Activated T-cell treated with anti-CD3 and anti-CD28 coated beads, Interleukin-2, amount 50 U/mL, for 24 hours (primary cell): ENCODE data around the gene KIF26B.

Source experiments
- DNase-seq: peaks from one replicate; pipeline ENCODE4 v3.0.0-alpha.2; 2020
- H3K27ac Mint-ChIP-seq: 2 replicates; pipeline ENCODE4 v1.8.0; 2020; ENCODE audit warnings: mild to moderate bottlenecking, mixed read lengths
- H3K27me3 Mint-ChIP-seq: 2 replicates; pipeline ENCODE4 v1.8.0; 2020; ENCODE audit warnings: mixed read lengths
- H3K36me3 Mint-ChIP-seq: 2 replicates; pipeline ENCODE4 v1.8.0; 2020; ENCODE audit warnings: low read depth, mixed read lengths
- H3K4me1 Mint-ChIP-seq: 2 replicates; pipeline ENCODE4 v1.8.0; 2020; ENCODE audit warnings: low read depth, mixed read lengths
- H3K4me3 Mint-ChIP-seq: 2 replicates; pipeline ENCODE4 v1.8.0; 2020; ENCODE audit warnings: mild to moderate bottlenecking, moderate library complexity, mixed read lengths
- H3K9me3 Mint-ChIP-seq: 2 replicates; pipeline ENCODE4 v1.8.0; 2020; ENCODE audit warnings: mixed read lengths

Gene KIF26B

DNA sequence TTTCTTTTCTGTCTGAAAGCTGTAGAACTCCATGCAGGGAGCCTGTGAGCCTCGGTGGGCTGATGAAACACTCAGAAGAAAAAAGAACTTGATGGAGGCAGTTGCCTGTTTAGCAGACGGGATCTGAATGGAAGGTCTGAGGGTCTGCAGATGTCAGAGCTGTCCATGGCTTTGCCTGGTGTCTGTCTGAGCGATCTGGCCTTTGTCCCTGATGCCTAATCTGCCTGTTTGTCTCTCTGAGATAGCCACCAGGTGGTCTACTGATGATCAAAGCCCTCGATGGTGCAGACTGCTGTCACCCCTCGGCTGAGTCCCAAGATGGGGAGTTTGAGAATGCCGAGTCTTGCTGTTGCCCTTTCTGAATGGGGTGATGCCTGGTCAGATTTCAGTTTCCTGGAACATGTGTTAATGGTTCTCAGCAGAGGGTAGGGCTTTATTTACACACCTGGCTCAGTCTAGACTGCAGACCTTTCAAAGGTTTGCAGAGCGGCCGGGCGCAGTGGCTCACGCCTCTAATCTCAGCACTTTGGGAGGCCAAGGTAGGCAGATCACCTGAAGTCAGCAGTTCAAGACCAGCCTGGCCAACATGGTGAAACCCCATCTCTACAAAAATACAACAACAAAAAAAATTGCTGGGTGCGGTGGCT is 90.4 kb downstream of the KIF26B start:
- Mint-ChIP-seq H3K9me3 (no peaks in the 10 kb centered on the region), H3K4me1 (no peaks in the 10 kb centered on the region), H3K36me3 (no peaks in the 10 kb centered on the region), H3K27ac (no peak overlapping the region), H3K4me3 (no peak overlapping the region), H3K27me3 (peaks cover 4% of the 10 kb centered on the region)
- DNase-seq: no peak

DNA sequence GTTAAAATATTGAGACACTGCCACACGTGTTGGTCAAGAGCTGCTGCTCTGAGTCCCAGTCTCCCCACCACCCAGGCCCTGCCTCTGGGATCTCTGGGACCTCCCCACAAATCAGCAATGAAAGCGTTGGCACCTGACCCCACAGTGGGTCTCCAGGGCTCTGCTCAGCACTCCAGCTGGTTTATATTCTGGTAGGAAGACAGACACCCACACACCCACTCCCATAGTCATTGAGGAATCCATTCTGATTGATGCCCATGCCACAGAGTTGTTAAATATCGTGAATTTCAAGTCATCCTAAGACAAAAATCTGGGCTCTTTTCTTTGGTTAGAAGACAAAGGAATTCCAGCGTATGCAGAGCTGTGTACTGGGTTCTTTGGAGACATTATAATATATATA is 91.6 kb downstream of the KIF26B start:
- no peaks in the 10 kb centered on the region for H3K4me1 Mint-ChIP-seq
- no peak overlapping the region for H3K27ac Mint-ChIP-seq
- H3K27me3 Mint-ChIP-seq: no peaks in the 10 kb centered on the region
- no peaks in the 10 kb centered on the region for H3K36me3 Mint-ChIP-seq
- no peak overlapping the region for H3K4me3 Mint-ChIP-seq
- DNase-seq: no peak
- no peaks in the 10 kb centered on the region for H3K9me3 Mint-ChIP-seq

DNA sequence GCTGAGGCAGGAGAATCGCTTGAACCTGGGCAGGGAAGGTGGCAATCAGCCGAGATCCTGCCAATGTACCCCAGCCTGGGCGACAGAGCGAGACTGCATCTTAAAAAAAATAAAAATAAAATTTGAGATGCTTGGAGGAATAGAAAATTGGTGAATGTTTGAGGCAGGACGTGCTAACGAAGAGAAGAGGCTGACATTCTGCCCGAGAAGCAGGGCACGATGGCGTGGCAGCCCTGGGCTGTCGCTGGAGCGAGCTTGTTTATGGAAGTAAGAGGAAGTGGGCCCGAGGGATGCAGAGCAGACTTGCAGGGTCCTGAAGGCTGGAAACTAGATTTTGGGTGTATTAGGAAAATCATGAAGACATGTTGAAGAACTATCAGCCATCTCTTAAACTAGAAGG is 92.6 kb downstream of the KIF26B start:
- H3K9me3 Mint-ChIP-seq: peaks cover 2% of the 10 kb centered on the region
- no peaks in the 10 kb centered on the region for H3K27me3 Mint-ChIP-seq
- H3K27ac Mint-ChIP-seq: no peak overlapping the region
- H3K4me3 Mint-ChIP-seq: no peak overlapping the region
- H3K36me3 Mint-ChIP-seq: no peaks in the 10 kb centered on the region
- DNase-seq: no peak
- no peaks in the 10 kb centered on the region for H3K4me1 Mint-ChIP-seq

DNA sequence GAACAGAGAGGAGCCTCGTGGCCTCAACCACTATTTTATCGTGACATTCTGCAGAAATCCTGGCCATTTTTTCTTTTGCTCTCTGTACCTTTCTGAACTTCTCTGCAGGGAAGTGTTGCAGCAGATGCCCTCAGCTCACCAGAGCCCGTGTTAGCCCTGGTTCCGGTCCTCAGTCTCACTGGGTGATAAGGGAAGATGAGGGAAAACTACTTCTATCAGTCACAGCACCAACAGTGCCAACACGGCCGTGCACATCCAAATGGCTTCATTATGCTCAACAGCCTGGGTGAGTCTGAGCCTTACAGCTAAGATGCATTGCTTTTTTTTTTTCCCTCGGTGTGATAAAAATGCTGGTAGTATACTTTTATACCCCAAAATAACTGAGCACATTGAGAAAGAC is 93.0 kb downstream of the KIF26B start:
- Mint-ChIP-seq H3K4me3 (no peak overlapping the region), H3K36me3 (no peaks in the 10 kb centered on the region), H3K4me1 (no peaks in the 10 kb centered on the region), H3K27ac (no peak overlapping the region), H3K9me3 (peaks cover 5% of the 10 kb centered on the region), H3K27me3 (no peaks in the 10 kb centered on the region)
- no peak for DNase-seq

DNA sequence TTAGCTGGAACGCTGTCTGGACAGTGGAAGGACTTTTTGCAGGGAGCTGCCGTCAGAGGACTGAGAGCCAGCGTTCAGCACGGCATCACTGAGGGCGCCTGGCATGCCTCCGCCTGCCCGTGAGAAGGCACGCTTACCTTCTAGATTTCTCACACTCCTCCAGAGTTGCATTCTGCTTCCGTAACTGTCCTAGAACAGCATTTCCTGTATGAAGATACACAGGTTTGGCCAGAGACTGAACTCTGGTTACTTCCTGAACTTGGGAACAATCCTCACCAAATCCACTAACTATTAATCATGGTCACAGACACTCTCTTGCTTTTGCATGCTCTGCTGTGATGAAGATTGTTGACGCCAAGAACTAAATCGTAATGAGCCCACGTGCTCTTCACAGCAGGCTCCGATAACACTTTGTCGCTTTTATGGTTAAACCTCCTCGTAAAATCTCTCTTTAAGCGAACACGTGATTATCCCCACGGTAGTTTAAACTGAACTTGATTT is 93.5 kb downstream of the KIF26B start:
- no peak for DNase-seq
- H3K36me3 Mint-ChIP-seq: no peaks in the 10 kb centered on the region
- no peak overlapping the region for H3K27ac Mint-ChIP-seq
- H3K27me3 Mint-ChIP-seq: no peaks in the 10 kb centered on the region
- H3K9me3 Mint-ChIP-seq: peaks cover 6% of the 10 kb centered on the region
- H3K4me1 Mint-ChIP-seq: no peaks in the 10 kb centered on the region
- no peak overlapping the region for H3K4me3 Mint-ChIP-seq

DNA sequence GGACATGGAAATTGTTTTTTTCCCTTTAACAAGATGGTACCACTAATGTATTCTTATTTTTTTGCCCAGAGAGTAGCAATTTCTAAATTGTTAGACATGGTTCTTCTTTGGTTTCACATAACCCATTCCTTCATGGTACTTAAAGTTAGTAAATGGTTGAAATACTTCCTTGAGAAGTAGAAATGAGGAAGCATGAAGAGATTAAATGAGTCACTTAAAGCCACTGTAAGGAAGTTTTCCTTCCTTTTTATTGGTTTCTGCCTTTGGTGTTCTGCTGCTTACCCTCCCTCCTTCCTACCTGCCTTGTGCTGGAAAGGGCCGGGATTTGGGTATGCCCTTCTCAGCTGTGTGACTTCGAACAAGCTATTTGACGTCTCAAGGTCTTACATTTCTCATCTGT is 101.0 kb downstream of the KIF26B start:
- H3K4me1 Mint-ChIP-seq: no peaks in the 10 kb centered on the region
- no peak for DNase-seq
- no peak overlapping the region for H3K4me3 Mint-ChIP-seq

DNA sequence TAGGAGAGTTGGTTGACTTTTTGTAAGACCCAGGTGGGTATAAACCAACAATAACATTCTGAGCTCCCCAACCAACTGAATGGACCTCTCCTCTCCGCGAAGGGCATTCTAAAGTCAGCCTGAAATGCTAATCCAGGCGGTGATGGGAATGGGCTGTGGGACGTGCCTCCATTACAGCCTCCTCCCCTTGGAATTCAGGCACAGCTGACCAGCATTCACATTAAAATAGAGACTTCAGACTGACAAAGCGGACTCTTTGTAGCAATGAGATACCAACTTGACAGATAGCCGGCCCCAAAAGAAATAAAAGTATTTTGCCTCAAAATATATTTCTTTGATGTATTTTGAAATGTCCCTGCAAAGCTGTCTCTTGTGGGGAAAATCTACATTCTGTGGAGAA is 101.7 kb downstream of the KIF26B start:
- Mint-ChIP-seq H3K4me1 (no peaks in the 10 kb centered on the region), H3K27me3 (peaks cover 3% of the 10 kb centered on the region), H3K36me3 (no peaks in the 10 kb centered on the region), H3K9me3 (peaks cover 9% of the 10 kb centered on the region), H3K27ac (no peak overlapping the region), H3K4me3 (no peak overlapping the region)
- no peak for DNase-seq

More for the DNA sequence above, 101.0 kb downstream of the KIF26B start:
- Mint-ChIP-seq H3K27ac (no peak overlapping the region), H3K36me3 (no peaks in the 10 kb centered on the region), H3K27me3 (peaks cover 3% of the 10 kb centered on the region), H3K9me3 (peaks cover 9% of the 10 kb centered on the region)

DNA sequence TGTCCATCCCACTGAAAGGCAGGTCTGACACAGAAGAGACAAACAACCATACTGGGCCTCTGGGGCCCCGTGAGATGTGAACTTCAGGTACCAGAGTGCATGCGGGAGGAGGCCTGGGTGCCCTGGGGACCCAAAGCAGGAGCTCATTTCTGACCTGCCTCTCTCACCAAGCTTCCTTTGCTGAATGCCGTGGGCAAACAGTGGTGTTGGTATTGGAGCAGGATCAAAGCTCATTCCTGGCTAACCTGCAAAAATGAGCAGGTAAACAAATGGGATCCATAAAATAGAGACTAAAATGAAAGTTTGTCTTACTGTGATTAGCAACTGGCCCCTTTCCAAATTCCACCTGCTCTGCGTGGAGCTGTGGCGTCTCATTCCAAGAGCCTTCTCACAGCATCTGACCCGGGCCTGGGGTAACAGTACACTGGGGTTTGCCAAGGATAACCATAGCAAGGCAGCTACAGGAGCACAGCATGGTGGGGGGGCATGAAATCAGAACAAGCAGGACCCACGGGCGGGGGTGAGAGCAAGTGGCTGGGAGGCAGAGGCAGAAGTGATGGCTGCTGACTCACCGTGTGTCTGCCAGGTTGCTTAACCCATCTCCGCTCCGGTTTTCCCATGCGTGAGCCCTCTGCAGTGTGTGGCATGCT is 103.6 kb downstream of the KIF26B start:
- no peak for DNase-seq
- H3K4me3 Mint-ChIP-seq: no peak overlapping the region
- H3K36me3 Mint-ChIP-seq: no peaks in the 10 kb centered on the region
- H3K4me1 Mint-ChIP-seq: no peaks in the 10 kb centered on the region
- H3K27me3 Mint-ChIP-seq: peaks cover 3% of the 10 kb centered on the region
- H3K9me3 Mint-ChIP-seq: peaks cover 2% of the 10 kb centered on the region
- H3K27ac Mint-ChIP-seq: no peak overlapping the region

DNA sequence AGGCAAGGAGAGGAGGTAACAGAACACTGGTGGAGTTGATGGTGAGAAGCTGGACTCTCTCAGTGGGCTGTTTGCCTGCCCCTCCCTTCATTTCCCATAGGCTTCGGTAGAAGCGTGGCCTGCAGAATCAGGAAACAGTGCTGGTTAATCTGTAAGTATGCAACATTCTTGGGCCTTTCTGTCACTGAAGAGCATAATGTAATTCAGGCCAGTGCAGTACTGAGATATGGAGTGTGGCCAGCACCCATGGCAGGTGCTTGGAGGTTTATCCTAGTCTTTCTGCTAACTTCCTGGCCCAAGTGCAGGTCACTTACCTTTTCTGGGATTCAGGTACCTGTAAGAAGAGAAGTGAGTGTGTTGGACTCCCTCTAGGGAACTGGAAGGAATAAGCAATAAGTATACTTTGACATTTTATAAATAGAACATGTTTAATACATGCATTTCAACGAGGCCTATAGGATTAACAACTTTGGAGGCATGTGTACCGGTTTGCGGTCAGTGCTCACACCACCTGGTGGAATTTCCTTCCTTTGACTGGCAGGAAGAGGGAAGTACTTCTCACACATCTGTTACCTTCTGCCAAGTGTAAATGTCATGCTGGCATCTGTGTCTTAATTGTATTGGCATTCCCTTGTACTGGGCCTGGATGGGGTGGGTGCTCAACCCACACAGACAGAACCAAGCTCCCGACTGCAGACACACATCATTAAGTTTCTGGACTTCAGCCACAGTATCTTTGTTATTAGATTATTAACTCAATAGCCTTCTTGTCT is 105.5 kb downstream of the KIF26B start:
- no peaks in the 10 kb centered on the region for H3K4me1 Mint-ChIP-seq
- H3K36me3 Mint-ChIP-seq: no peaks in the 10 kb centered on the region
- H3K9me3 Mint-ChIP-seq: no peaks in the 10 kb centered on the region
- no peak overlapping the region for H3K4me3 Mint-ChIP-seq
- peaks cover 5% of the 10 kb centered on the region for H3K27me3 Mint-ChIP-seq
- no peak for DNase-seq
- no peak overlapping the region for H3K27ac Mint-ChIP-seq

DNA sequence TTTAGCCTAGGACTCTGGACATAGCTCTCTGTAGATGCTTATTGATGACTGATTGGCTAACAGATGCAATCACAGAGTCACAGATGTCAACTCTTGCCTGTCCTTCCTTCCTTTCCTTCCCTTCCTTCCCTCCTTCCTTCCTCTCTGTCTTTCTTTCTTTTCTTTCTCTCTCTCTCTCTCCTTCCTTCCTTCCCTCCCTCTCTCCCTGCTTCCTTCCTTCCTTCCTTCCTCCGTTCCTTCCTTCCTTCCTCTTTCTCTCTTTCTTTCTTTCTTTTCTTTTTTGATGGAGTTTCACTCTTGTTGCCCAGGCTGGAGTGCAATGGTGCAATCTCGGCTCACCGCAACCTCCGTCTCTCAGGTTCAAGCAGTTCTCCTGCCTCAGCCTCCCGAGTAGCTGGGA is 106.1 kb downstream of the KIF26B start:
- Mint-ChIP-seq H3K4me1 (no peaks in the 10 kb centered on the region), H3K27me3 (peaks cover 5% of the 10 kb centered on the region), H3K27ac (no peak overlapping the region)

DNA sequence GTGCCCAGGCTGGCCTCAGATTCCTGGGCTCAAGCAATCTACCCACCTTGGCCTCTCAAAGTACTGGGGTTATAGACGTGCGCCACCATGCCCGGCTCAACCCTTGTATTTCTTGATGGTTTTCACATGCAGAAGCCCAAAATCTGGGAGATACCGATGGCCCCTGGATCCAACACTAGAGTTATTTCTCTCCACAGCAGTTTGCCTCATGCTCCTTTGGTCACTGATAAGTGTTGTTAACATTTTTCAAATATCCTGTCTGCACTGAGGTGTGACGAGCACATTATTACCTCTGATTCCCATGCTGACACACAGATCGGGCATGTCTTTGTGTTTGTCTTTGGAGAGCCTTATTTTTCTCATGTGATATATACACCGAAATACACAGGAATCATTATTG is 107.0 kb downstream of the KIF26B start:
- Mint-ChIP-seq H3K27ac (no peak overlapping the region), H3K36me3 (no peaks in the 10 kb centered on the region), H3K4me3 (no peak overlapping the region), H3K27me3 (peaks cover 5% of the 10 kb centered on the region), H3K4me1 (no peaks in the 10 kb centered on the region), H3K9me3 (no peaks in the 10 kb centered on the region)
- no peak for DNase-seq

More for the DNA sequence above, 106.1 kb downstream of the KIF26B start:
- Mint-ChIP-seq H3K9me3 (no peaks in the 10 kb centered on the region), H3K4me3 (no peak overlapping the region), H3K36me3 (no peaks in the 10 kb centered on the region)
- DNase-seq: no peak

DNA sequence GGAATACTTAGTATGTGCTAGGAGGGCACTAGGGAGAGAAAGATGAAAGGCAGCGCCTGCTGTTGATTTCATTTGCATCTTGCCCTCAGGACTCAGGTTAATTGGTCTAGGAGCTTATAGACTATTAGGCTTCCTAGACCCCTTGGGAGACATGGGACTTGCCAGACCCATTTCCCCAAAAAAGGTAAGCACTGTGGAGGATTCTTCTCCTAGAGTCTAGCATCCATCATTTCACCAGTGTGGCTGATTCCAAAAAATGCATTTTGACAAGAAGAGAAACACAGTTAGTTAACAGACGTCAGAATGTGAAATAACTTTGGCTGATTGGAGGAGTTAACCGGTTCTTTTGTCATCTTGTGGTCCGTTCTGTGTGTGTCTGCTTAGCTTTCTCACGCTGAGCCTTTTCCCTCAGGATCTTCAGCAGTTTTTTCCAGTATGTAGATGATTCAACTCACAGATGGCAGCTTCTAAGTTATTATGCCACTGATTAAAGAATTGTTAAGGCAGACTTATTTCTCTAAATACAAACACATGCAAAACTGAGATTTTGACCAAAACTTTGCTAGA is 108.8 kb downstream of the KIF26B start:
- no peaks in the 10 kb centered on the region for H3K4me1 Mint-ChIP-seq
- H3K4me3 Mint-ChIP-seq: no peak overlapping the region
- H3K36me3 Mint-ChIP-seq: no peaks in the 10 kb centered on the region
- no peaks in the 10 kb centered on the region for H3K9me3 Mint-ChIP-seq
- no peak overlapping the region for H3K27ac Mint-ChIP-seq
- H3K27me3 Mint-ChIP-seq: peaks cover 2% of the 10 kb centered on the region
- no peak for DNase-seq

DNA sequence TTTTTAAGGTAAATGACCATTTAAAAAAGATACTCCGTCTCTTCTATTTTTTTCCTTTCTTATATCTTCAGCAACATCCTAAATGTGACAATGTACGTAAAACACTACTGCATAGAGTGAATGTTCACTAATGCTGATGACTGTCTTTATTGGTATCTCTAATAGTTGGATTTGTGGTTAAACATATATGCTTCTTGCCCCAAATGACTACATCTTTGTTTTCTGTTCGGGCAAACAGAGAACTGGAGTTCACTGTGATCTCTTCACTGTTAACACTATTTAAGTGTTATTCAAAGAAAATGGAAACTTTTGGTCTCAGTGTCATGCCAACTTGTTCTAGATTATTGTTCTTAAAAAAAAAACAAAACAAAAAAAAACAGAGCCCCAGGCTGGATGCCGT is 109.4 kb downstream of the KIF26B start:
- H3K36me3 Mint-ChIP-seq: no peaks in the 10 kb centered on the region
- H3K9me3 Mint-ChIP-seq: no peaks in the 10 kb centered on the region
- H3K4me1 Mint-ChIP-seq: no peaks in the 10 kb centered on the region
- peaks cover 2% of the 10 kb centered on the region for H3K27me3 Mint-ChIP-seq
- no peak overlapping the region for H3K4me3 Mint-ChIP-seq
- DNase-seq: no peak
- H3K27ac Mint-ChIP-seq: no peak overlapping the region

DNA sequence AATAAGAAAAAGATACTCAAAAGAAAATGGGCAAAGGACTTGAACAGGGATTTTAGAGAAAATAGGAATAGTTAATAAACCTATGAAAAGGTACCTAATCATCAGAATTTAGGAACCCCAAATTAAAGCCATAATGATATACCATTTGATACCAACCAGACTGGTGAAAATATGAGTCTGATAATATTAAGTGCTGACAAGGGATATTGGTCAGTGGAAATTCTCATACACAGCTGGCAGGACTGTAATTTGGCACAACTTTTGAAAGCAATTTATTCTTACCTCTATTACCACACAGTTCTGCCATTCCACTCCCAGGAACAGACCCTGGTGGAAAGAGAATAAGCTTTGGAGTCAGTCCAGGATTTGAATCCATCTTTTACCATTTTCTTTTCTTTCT is 111.3 kb downstream of the KIF26B start:
- Mint-ChIP-seq H3K4me1 (no peaks in the 10 kb centered on the region), H3K27me3 (peaks cover 2% of the 10 kb centered on the region), H3K36me3 (no peaks in the 10 kb centered on the region), H3K4me3 (no peak overlapping the region), H3K27ac (no peak overlapping the region), H3K9me3 (peaks cover 6% of the 10 kb centered on the region)
- no peak for DNase-seq

DNA sequence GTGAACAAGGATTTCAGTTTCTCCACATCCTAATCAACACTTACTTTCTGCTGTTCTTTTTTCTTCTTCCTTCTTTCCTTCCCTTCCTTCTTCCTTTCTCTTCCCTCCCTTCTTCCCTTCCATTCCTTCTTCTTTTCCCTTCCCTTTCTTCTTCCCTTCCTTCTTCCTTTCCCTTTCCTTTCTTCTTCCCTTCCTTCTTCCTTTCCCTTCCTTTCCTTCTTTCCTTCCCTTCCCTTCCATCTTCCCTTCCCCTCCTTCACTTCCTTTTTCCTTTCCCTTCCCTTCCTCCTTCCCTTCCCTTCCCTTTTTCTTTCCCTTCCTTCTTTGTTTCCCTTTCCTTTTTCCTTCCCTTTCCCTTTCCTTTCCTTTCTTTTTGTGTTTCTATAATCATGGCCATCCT is 115.3 kb downstream of the KIF26B start:
- H3K4me1 Mint-ChIP-seq: no peaks in the 10 kb centered on the region
- H3K27ac Mint-ChIP-seq: no peak overlapping the region
- H3K27me3 Mint-ChIP-seq: peaks cover 4% of the 10 kb centered on the region
- H3K4me3 Mint-ChIP-seq: no peak overlapping the region
- H3K9me3 Mint-ChIP-seq: peaks cover 9% of the 10 kb centered on the region
- no peak for DNase-seq
- H3K36me3 Mint-ChIP-seq: no peaks in the 10 kb centered on the region
